ENCODE results near the gene FOCAD. TPM values are rescaled to one million over a fixed set of nuclear protein-coding genes. Genes with fewer than 3 reads are reported as not detected.

The FOCAD gene
- total and polyA plus RNA-seq, 10 of the 15 experiments (the other 5 are each of a cell fraction or from before 2014, with no cell fraction given) = 13.7 to 93.0 (median 41.8) TPM

- in situ Hi-C loops (cut with MboI) (no loop called here), intact Hi-C loops (cut with micrococcal nuclease; ENCODE audit: unreplicated experiment) (no loop called here)
- no TSS peak for BruUV-seq (replicated peaks)
- H3K36me3 ChIP-seq (ENCODE audit: control insufficient read depth in 2 of 2, insufficient read depth in 2 of 2, low read length in 1 of 2) = peaks cover 0 to 3% of the 10 kb centered on the region in 2 experiments; a peak in 1 of 4 replicates
- FAIRE-seq (no peak), DNase-seq (ENCODE audit: low read depth, low spot score) (no peak), ATAC-seq (no peak)
- no peaks in the 10 kb centered on the region for H3K79me2 ChIP-seq (ENCODE audit: control insufficient read depth, insufficient read depth, low read length)
- no peaks in the 10 kb centered on the region for H3K9me3 ChIP-seq (replicated peaks; ENCODE audit: control insufficient read depth, insufficient read depth, low read length)
- H3K4me1 ChIP-seq (ENCODE audit: control insufficient read depth, insufficient read depth, low read length) = no peaks in the 10 kb centered on the region
- H3K27ac ChIP-seq (ENCODE audit: control insufficient read depth, insufficient read depth) = no peak overlapping the region
- CTCF ChIA-PET = interaction anchor here (0.7 kb wide), 1 partner anchor 207 kb away, joined by 3 read pairs; no protein-coding TSS in a partner anchor
- TF ChIP-seq SPI1 (IDR thresholded peaks at IDR 0.05; ENCODE audit: borderline replicate concordance, insufficient read depth, low read depth, low read length) = no peak
- TF ChIP-seq, protein P1, sequence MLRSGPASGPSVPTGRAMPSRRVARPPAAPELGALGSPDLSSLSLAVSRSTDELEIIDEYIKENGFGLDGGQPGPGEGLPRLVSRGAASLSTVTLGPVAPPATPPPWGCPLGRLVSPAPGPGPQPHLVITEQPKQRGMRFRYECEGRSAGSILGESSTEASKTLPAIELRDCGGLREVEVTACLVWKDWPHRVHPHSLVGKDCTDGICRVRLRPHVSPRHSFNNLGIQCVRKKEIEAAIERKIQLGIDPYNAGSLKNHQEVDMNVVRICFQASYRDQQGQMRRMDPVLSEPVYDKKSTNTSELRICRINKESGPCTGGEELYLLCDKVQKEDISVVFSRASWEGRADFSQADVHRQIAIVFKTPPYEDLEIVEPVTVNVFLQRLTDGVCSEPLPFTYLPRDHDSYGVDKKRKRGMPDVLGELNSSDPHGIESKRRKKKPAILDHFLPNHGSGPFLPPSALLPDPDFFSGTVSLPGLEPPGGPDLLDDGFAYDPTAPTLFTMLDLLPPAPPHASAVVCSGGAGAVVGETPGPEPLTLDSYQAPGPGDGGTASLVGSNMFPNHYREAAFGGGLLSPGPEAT (IDR thresholded peaks at IDR 0.05; ENCODE audit: low read depth) = no peak
- TF ChIP-seq NR2F1 (conservative IDR thresholded peaks at IDR 0.05) = no peak
- no peak for TF ChIP-seq YBX1 (IDR thresholded peaks at IDR 0.05)
- no peak for TF ChIP-seq ZNF207 (IDR thresholded peaks at IDR 0.05; ENCODE audit: borderline replicate concordance)
- no peaks in the 10 kb centered on the region for H4K20me1 ChIP-seq (ENCODE audit: control insufficient read depth, insufficient read depth)
- SMC1A ChIA-PET (ENCODE audit: uncharacterized antibody, unreplicated experiment) = interaction anchor here (0.7 to 1.5 kb wide), 6 partner anchors 10 to 632 kb away, joined by 3 to 4 read pairs (median 3); no protein-coding TSS in a partner anchor
- H3K9ac ChIP-seq (ENCODE audit: control insufficient read depth, insufficient read depth, low read length) = no peak overlapping the region
- RAD21 ChIA-PET (ENCODE audit: unreplicated experiment) = interaction anchor here (1.0 kb wide), 1 partner anchor 308 kb away, joined by 3 read pairs; no protein-coding TSS in a partner anchor
- POLR2A ChIA-PET = no interaction called here
- no peak overlapping the region for H2AFZ ChIP-seq (ENCODE audit: control insufficient read depth, low read depth, low read length)
- 6% methylated on average over 1 of the region's 1 CpG for WGBS (ENCODE audit: insufficient coverage, insufficient replicate concordance, low lambda C conversion rate, missing lambda C conversion rate)
- H3K4me3 ChIP-seq = no peak overlapping the region
- no peak overlapping the region for H3K4me2 ChIP-seq (ENCODE audit: control insufficient read depth, insufficient read depth)
- no peaks in the 10 kb centered on the region for H3K27me3 ChIP-seq (replicated peaks in 1 of 2; ENCODE audit: control insufficient read depth in 2 of 2, insufficient read depth in 2 of 2, low read length in 1 of 2)
Measured at GRCh38 chr9:20904995-20905394, 220.9 kb downstream of the FOCAD start.

DNA sequence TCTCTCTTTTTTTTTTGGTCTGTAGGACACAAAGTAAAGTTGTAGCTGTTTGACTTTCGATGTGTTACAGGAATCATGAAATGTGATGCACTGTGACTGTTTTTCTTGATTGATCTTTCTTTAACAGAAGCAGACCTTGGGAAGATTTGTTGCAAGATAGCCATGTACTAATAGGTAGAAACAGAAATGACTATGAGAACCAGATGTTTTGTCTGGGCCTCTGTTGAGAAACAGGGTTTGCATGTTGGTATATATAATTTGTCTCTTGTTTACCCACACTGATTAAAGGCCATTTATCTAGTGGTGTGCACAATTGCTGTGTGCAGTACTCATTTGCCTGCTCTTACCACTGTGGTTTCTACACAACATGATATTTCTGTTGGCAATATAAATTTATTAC is 222.3 kb downstream of the FOCAD start:
- DNase-seq (ENCODE audit: low read depth, low spot score) (no peak), FAIRE-seq (no peak), ATAC-seq (no peak)
- no peaks in the 10 kb centered on the region for H3K27me3 ChIP-seq (replicated peaks in 1 of 2; ENCODE audit: control insufficient read depth in 2 of 2, insufficient read depth in 2 of 2, low read length in 1 of 2)
- no TSS peak for BruUV-seq (replicated peaks)
- in situ Hi-C loops (cut with MboI) (no loop called here), intact Hi-C loops (cut with micrococcal nuclease; ENCODE audit: unreplicated experiment) (no loop called here)
- RAD21 ChIA-PET (ENCODE audit: unreplicated experiment) = no interaction called here
- H3K4me2 ChIP-seq (ENCODE audit: control insufficient read depth, insufficient read depth) = no peak overlapping the region
- H3K9ac ChIP-seq (ENCODE audit: control insufficient read depth, insufficient read depth, low read length) = no peak overlapping the region
- no peak overlapping the region for H3K27ac ChIP-seq (ENCODE audit: control insufficient read depth, insufficient read depth)
- H3K4me1 ChIP-seq (ENCODE audit: control insufficient read depth, insufficient read depth, low read length) = no peaks in the 10 kb centered on the region
- H3K79me2 ChIP-seq (ENCODE audit: control insufficient read depth, insufficient read depth, low read length) = no peaks in the 10 kb centered on the region
- CTCF ChIA-PET = interaction anchor here (1.0 to 2.9 kb wide), 2 partner anchors 22 to 204 kb away, joined by 3 to 20 read pairs; no protein-coding TSS in a partner anchor
- no peaks in the 10 kb centered on the region for H3K9me3 ChIP-seq (replicated peaks; ENCODE audit: control insufficient read depth, insufficient read depth, low read length)
- POLR2A ChIA-PET = interaction anchor here (1.2 kb wide), 1 partner anchor 22 kb away, joined by 3 read pairs; no protein-coding TSS in a partner anchor
- no peaks in the 10 kb centered on the region for H4K20me1 ChIP-seq (ENCODE audit: control insufficient read depth, insufficient read depth)
- H3K36me3 ChIP-seq (ENCODE audit: control insufficient read depth in 2 of 2, insufficient read depth in 2 of 2, low read length in 1 of 2) = peaks cover 0 to 3% of the 10 kb centered on the region in 2 experiments; a peak in 1 of 4 replicates
- no peak overlapping the region for H3K4me3 ChIP-seq
- WGBS (ENCODE audit: insufficient coverage, insufficient replicate concordance, low lambda C conversion rate, missing lambda C conversion rate) = 0% methylated on average over 1 of the region's 1 CpG
- SMC1A ChIA-PET (ENCODE audit: uncharacterized antibody, unreplicated experiment) = interaction anchor here (1.5 kb wide), 1 partner anchor 9 kb away, joined by 4 read pairs; no protein-coding TSS in a partner anchor
- H2AFZ ChIP-seq (ENCODE audit: control insufficient read depth, low read depth, low read length) = no peak overlapping the region
- TF ChIP-seq, protein P2, sequence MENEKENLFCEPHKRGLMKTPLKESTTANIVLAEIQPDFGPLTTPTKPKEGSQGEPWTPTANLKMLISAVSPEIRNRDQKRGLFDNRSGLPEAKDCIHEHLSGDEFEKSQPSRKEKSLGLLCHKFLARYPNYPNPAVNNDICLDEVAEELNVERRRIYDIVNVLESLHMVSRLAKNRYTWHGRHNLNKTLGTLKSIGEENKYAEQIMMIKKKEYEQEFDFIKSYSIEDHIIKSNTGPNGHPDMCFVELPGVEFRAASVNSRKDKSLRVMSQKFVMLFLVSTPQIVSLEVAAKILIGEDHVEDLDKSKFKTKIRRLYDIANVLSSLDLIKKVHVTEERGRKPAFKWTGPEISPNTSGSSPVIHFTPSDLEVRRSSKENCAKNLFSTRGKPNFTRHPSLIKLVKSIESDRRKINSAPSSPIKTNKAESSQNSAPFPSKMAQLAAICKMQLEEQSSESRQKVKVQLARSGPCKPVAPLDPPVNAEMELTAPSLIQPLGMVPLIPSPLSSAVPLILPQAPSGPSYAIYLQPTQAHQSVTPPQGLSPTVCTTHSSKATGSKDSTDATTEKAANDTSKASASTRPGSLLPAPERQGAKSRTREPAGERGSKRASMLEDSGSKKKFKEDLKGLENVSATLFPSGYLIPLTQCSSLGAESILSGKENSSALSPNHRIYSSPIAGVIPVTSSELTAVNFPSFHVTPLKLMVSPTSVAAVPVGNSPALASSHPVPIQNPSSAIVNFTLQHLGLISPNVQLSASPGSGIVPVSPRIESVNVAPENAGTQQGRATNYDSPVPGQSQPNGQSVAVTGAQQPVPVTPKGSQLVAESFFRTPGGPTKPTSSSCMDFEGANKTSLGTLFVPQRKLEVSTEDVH (IDR thresholded peaks at IDR 0.05; ENCODE audit: low read depth, partially characterized antibody) = no peak
- no peak for TF ChIP-seq IRF5 (IDR thresholded peaks at IDR 0.05; ENCODE audit: borderline replicate concordance)
- no peak for TF ChIP-seq E2F4 (IDR thresholded peaks at IDR 0.05; ENCODE audit: low read depth, low read length)
- no peak for TF ChIP-seq CBX5 (IDR thresholded peaks at IDR 0.05; ENCODE audit: low read depth)
